KG1 (cell line): ENCODE results near the gene OR5B12.
"Not testable (repeated sequence)": the region's sequence is repeated elsewhere in the genome, so short reads cannot be mapped to it uniquely, and the experiment has no call there.

ENCODE experiments used
- DNase-seq: peaks from one replicate; lab custom pipeline; 2025; lab: John Stamatoyannopoulos, UW

The OR5B12 gene

GRCh38 chr11:58442136-58442535 lies at the start of gene OR5B12:
Gene OR5B12 (minus strand): TSS chr11:58442236. CDS start chr11:58440151, 2,085 bp downstream.
- no peak for DNase-seq

- DNase-seq = no peak
Observed at GRCh38 chr11:58490827-58491226, 48.8 kb upstream of the OR5B12 start.

DNA sequence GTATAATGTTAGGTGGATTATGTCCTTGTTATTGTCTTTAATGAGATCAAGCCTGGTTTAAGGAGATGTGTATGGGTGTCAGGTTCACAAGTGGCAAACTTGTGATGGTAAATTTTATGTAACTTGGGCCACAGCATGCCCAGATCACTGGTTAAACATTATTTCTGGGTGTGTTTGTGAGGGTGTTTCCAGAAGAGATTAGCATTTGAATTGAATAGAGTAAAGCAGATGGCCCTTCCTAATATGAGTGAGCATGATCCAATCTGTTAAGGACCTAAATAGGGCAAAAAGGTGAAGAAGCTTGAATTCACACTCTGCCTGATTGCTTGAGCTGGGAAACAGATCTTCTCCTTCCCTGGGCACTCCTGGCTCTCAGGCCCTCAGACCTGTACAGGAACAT lies 45.1 kb upstream of the OR5B12 start:
- no peak for DNase-seq

DNA sequence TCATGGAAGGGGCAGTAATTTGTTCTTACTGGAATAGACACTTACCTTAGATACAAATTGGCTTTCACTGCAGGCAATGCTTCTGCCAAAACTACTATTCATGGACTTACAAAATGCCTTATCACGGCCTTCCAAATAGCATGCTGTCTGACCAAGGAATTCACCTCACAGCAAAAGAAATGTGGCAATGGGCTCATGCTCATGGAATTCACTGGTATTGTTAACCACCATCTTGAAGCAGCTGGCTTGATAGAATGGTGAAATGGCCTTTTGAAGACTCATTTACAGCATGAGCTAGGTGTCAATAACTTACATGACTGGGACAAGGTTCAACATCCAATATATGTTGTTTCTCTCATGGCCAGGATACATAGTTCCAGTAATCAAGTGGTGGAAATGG lies 43.9 kb upstream of the OR5B12 start:
- no peak for DNase-seq

- DNase-seq = no peak
Observed at GRCh38 chr11:58471892-58472291, 29.9 kb upstream of the OR5B12 start.

DNA sequence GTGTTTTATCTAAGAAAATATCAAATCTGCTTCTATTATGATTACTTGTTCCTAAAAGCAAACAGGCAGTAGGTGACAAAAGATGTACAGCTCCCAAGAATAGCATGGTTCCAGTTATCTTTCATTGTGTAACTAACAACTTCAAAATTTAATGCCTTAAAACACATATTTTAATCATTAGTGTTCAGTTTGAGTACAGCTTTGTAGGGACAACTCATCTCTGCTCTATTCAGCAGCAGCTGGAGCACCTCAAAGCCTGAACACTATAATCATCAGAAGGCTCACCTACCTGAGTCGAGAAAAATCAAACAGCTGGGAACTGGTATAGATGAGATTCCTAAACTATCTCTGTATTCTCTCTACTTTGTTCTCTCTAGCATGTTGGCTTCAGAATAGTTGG lies 24.3 kb upstream of the OR5B12 start:
- no peak for DNase-seq

- no peak for DNase-seq
Observed at GRCh38 chr11:58465690-58466089, 23.7 kb upstream of the OR5B12 start.

GRCh38 chr11:58451585-58451984 lies 9.5 kb upstream of the OR5B12 start:
- no peak for DNase-seq

DNA sequence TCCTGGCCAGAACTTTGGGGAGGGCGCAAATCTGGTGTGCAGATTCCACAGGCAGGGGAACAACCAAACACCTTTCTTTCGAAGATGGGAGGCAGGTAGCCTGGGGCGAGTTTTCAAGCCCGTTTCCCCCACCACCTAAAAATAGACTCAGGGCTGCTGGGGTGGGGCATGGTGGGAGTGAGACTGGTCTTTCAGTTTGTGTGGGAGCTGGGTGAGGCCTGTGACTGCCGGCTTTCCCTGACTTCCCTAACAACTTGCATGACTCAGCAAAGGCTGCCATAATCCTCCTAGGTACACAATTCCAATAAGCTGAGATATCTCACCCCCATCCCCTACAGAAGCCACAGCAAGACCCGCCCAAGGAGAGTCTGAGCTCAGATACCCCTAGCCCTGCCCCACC lies 4.3 kb upstream of the OR5B12 start:
- DNase-seq = no peak

GRCh38 chr11:58444300-58444699 lies 2.3 kb upstream of the OR5B12 start:
- no peak for DNase-seq

DNA sequence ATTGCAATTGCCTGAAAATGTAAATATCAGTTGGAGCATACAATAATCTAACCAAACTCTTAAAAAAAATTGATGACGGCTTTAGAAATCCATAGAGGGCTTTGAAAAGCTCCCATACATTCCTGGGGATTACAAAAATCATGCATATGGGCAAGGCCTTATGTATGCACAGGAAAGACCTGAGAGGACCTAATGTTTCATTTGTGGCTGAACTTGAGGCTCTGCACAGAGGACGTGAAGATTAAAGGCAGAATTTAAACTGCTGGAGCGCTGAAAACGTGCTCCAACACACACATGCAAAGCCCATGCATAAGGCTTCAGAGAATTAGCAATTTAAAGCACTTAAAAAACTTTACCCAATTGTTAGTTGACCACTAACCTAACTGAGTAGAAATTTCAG lies 3.5 kb downstream of the OR5B12 start:
- DNase-seq = no peak

- DNase-seq = no peak
Observed at GRCh38 chr11:58434217-58434616, 7.8 kb downstream of the OR5B12 start.

- DNase-seq = no peak
Observed at GRCh38 chr11:58433638-58434203, 8.3 kb downstream of the OR5B12 start.

DNA sequence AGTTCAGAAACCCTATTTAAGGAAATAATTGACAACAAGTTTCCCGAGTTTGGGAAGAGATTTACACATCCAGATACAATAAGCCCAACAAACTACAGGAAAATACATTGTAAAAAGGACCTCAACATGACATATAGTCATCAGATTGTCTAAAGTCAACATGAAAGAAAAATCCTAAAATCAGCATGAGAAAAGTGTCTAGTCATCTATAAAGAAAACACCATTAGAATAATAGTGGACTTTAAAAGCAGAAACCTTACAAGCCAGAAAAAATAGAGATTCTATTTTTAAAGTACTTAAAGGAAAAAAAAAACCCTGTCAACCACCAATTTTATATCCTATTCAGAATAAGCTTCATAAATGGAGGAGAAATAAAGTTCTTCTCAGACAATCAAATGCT lies 12.8 kb downstream of the OR5B12 start:
- DNase-seq = no peak

GRCh38 chr11:58428021-58428420 lies 14.0 kb downstream of the OR5B12 start, which contains the start of gene OR5B2:
Gene OR5B2 (minus strand): TSS chr11:58428121. CDS start chr11:58423261, 4,860 bp downstream.
- no peak for DNase-seq

DNA sequence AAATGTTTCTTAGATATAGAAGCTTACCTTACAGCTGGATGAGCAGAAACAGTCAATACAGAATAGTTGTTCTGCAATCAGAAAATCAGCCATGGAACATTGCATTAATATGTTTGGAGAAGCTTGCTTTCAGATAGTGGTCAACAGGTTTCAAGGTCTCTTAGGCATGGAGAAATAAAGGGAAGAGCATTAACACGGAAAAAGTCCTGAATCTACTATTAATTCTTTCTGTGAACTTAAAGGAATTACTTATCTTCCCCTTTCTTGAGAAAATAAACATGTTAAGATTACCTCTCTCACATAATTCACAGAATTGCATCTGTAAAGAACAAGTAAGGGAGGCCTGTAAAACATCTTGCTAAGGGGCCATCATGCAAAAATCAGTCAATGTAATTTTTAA lies 35.3 kb downstream of the OR5B12 start, which contains the start of gene OR5B3:
Gene OR5B3 (minus strand): TSS at position 101 of the 400 bp plus-strand sequence. CDS start 3,465 bp downstream, outside the sequence.
- DNase-seq = no peak

- not testable (repeated sequence) for DNase-seq
Observed at GRCh38 chr11:58399622-58400021, 42.4 kb downstream of the OR5B12 start.

GRCh38 chr11:58395581-58395980 lies 46.5 kb downstream of the OR5B12 start:
- no peak for DNase-seq

DNA sequence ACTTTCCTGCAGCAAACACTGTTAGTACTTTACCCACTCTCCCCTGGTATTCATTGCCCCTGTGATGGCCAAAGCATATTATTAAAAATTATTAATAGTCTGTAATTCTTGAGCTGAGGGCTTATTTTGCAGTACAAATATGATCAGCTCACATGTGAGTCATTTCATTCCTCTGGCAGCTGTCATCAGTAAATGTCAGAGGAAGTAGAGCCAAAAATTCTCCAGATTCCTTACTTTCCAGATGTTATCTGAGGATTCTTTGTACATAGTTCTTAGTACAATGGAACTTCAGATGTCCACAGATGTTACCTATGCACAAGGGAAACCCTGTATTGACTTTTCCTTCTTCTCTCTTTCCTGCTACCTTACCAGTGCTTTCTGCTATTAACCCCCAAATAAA lies 47.8 kb downstream of the OR5B12 start:
- DNase-seq = no peak

- no peak for DNase-seq
Observed at GRCh38 chr11:58392746-58393145, 49.3 kb downstream of the OR5B12 start.

DNA sequence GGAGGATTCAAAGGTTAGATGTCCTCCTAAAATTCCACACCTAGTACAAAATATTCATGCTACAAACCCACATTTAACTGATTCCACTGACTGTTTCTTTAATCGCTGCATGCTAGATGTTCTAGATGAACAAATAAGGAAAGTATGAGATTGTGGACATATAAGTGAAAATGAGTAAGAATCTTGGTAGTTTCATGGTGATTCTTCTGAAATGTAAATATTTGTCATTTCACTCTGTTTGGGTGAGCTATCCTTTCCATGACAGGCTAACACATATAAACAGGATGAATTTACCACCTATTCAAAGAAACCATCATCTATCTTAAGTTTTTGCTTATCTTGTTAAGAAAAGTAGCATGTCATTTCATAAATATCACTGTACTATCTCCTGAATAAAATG lies 50.2 kb downstream of the OR5B12 start:
- no peak for DNase-seq

- no peak for DNase-seq
Observed at GRCh38 chr11:58390551-58391063, 51.4 kb downstream of the OR5B12 start.
